HG02885 (cell line): ENCODE measurements around the gene TMC6.

ENCODE experiments used
- ATAC-seq: cut with Tn5 transposase; IDR thresholded peaks from one replicate; pipeline ENCODE4 v1.9.1; 2021; ENCODE audit warnings: mild to moderate bottlenecking; ENCODE audit not compliant: unreplicated experiment, poor library complexity

Gene TMC6

DNA sequence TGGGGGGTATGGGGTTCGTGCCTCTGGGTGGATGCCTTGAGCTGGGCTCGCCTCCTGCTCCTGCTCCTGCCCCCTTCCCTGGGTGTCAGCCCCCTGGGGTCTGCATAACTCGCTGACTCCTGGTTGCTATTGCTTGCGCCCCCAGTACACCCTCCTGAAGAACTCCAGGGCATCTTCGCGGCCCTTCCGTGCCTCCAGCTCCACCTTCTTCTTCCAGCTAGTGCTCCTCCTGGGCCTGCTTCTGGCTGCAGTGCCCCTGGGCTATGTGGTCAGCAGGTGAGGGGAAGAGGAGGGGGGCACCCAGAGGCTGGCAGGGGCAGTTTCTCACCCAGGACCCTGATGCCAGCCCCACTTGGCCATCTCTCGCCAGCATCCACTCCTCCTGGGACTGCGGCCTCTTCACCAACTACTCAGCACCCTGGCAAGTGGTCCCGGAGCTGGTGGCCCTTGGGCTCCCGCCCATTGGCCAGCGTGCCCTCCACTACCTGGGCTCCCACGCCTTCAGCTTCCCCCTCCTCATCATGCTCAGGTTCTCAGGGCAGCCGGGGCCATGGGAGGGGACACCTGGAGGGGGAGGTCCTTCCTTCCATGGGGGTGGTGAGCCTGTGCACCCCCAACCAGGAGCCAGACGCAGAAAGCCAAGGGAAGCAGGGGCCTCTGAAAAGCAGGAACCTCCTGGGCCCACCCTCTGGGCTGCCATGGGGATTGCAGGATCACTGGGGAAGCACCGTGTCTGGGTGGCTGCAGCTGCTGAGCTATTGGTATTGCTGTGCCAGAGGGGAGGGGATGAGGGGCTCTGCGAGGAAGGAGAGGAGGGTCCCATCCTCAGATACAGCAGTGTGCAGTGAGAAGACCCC lies 9.9 kb upstream of the TMC6 start:
- ATAC-seq: no peak

DNA sequence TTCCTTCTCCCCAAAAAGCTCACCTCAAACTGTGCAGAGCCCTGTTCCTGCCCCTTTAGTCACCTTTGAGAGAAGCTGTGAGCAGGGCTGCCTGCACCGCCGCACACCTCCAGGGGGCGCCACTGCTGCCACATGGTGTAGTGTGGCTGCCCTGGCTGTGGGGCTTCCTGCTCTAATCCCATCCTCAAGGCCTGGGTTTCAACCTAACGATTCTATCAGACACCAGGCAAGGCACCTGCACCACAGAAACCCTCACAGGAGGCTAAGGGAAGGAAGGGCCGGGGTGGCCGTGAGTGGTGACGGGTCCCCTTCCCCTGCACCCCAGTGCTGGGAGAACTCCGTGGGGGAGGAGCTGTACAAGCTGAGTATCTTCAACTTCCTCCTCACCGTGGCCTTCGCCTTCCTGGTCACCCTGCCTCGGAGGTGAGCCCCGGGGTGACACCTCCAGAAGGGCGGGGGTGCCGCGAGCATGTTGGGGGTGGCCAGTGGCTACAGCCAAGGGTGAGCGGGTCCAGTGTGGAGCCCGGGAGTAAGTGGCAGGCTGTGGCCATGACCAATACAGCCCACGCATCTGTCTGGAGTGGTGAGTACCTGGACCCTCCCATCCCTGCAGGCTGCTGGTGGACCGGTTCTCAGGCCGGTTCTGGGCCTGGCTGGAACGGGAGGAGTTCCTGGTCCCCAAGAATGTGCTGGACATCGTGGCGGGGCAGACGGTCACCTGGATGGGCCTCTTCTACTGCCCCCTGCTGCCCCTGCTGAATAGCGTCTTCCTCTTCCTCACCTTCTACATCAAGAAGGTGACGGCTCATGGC lies 9.0 kb upstream of the TMC6 start:
- ATAC-seq: no peak

DNA sequence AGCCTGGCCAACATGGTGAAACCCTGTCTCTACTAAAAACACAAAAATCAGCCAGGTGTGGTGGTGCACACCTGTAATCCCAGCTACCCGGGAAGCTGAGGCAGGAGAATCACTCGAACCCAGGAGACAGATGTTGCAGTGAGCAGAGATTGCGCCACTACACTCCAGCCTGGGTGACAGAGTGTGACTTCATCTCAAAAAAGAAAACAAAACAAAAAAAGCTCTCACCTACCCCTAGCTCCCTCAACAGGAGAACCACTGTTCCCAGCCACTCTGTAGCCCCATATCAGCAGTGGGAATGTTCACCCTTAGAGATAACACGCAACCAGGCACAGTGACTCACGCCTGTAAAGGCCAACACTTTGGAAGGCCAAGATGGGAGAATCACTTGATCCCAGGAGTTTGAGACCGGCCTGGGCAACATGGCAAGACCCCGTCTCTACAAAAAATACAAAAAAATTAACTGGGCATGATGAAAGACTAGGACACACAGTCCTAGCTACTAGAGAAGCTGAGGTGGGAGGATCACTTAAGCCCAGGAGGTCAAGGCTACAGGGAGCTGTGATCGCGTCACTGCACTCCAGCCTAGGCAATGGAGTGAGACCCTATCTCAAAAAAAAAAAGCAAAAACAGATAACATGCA lies 7.4 kb upstream of the TMC6 start:
- no peak for ATAC-seq

DNA sequence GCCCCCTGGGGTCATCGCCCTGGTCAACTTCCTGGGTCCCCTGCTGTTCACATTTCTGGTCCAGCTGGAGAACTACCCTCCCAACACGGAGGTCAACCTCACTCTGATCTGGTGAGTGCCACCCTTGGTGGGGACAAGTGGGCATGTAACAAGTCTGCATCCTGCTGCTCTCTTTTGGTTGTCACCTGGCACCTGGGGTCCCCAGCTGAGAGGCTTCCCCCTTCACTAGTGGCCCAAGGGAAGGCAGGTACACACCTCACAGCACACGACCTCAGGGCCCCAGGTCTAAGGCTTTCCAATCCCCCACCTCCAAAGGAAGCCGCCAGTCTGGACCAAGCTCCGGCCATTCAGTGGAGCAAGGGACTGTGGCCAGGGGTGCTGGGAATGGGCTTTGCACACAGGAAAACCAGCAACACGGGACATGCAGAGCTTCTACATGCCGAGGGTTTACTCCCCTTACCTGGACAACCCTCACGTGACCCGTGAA lies 6.4 kb upstream of the TMC6 start:
- no peak for ATAC-seq

DNA sequence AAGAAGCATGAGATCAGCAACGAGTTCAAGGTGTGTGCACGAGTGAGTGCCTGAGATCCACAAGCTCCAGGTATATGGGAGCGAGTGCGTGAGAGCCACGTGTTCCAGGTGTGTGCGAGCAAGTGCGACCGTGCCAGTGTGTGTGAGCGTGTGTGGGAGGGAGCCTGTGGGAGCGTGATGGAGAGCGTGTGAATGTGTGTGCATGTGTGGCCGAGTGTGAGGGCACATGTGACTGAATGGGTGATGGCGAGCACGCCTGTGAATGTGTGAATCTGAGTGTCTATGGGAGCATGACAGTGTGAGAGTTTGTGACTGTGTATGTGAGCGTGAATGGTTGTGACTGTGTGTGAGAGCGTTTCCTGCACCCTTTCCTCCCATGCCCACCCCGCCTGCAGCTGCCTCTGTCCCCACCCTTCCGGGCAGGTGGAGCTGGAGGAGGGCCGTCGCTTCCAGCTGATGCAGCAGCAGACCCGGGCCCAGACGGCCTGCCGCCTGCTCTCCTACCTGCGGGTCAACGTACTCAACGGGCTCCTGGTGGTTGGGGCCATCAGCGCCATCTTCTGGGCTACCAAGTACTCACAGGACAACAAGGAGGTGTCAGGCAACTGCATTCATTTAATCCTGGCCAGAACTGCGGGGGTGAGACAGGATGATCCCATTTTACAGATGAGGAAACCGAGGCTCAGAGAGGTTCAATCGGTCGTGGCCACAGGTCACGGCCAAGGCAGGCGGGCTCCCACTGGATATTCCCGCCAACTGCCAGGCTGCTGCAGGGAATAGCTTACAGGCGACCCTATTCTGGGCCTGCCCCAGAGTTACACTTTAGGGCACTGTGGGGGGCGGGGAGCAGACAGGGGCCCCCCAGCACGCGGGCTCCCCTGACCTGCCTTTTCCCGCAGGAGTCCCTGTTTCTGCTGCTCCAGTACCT lies 5.7 kb upstream of the TMC6 start:
- no peak for ATAC-seq

DNA sequence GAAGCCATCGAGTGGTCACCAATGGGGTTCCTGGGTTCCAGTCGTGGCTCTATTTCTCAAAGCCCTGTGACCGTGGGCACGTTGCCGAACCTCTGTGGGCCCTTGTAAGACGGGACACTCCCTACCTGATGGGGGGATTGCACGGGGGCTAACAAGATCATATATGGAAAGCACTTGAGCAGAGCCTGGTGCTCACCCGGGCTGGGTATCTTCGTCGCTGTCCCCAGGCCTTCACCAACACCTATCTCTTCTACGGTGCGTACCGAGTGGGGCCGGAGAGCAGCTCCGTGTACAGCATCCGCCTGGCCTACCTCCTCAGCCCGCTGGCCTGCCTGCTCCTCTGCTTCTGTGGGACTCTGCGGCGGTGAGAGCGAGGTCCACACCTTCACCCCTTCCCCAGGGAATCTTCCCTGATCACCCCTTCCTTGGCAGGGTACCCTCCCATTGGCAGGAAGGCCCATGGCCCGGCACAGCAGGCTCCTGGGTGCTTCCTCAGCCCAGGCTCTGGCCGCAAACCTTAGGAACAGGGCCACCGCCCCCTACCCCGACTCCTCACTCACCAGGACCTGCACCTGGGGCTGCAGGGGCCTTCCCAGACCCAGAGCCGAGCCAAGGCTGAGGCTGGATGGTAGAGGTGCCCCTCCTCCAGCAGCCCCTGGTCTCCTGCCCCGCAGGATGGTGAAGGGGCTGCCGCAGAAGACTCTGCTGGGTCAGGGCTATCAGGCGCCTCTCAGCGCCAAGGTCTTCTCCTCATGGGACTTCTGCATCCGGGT lies 4.8 kb upstream of the TMC6 start:
- ATAC-seq: no peak

DNA sequence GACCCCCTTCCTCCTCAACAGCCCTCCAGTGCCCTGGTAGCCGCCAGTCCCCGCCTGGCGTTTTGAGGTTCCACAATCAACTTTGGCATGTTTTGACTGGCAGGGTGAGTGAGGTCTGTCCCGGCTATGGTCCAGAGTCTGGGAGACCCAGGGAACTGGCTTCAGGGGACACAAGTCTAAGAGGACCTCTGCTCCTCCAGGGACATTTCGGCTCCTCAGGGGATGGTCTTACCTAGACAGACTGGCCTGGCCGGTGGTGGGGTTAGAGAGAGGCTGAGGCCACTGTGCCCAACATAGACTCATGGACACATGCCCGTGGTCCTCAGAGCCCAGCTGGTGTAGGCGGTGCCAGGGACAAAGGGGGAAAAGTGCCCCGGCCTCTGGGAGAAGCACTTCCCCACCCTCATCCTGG lies 4.2 kb upstream of the TMC6 start:
- no peak for ATAC-seq

DNA sequence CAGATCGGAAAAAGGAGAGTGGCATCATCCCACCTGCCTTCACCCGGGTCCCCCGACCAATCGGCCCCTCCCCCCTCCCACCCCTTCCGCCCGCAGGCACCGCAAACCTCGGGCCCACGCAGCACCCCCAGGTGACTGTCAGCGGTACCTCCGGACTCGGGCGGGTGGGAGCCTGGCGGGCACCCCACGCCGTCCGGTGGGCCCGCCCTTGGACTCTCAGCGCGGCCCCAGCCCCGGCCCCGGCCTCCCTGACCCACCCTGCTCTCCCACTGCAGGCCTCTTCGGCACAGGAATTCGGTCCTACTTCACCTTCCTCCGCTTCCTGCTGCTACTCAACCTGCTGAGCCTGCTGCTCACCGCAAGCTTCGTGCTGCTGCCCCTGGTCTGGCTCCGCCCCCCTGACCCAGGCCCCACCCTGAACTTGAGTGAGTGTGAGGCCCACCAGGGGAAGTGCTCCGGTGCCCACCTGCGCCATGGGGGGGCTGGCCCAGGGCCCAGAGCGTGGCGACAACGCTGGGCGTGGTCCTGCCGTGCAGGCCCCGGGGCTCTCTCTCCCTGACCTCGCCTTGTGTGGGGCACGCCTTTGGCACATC lies 3.6 kb upstream of the TMC6 start:
- no peak for ATAC-seq

DNA sequence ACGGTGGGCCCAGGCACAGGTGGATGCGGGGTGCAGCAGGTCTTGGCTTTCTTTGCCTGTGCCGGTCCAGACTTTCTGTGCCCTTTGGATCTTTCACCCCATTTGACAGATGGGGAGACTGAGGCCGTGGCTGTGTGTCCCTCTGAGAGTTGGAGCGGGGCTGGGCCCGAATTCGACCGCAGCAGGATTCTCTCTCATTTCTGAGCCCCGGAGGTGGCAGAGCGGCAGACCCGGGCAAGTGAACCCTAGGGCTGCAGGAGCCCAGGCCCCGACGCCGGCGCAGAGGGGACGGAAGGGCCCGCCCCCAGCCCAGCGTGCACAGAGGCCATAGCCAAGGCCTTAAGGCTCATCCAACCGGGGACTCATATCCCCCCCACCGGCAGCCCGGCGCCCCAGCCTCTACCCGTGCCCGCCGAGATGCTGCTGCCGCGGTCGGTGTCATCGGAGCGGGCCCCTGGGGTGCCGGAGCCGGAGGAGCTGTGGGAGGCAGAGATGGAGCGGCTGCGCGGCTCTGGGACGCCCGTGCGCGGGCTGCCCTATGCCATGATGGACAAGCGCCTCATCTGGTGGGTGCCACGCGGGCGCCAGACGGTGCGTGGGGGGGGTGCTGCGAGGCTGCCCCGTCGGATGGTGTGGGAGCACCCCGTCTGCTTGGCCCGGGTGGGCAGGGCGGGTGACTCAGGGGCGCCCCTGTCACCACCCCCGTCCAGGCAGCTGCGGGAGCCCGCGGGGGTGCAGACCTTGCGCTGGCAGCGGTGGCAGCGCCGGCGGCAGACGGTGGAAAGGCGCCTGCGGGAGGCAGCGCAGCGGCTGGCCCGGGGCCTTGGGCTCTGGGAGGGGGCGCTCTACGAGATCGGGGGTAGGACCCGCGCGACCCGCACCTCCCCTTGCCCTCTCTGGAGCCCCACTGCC lies 2.9 kb upstream of the TMC6 start:
- no peak for ATAC-seq

DNA sequence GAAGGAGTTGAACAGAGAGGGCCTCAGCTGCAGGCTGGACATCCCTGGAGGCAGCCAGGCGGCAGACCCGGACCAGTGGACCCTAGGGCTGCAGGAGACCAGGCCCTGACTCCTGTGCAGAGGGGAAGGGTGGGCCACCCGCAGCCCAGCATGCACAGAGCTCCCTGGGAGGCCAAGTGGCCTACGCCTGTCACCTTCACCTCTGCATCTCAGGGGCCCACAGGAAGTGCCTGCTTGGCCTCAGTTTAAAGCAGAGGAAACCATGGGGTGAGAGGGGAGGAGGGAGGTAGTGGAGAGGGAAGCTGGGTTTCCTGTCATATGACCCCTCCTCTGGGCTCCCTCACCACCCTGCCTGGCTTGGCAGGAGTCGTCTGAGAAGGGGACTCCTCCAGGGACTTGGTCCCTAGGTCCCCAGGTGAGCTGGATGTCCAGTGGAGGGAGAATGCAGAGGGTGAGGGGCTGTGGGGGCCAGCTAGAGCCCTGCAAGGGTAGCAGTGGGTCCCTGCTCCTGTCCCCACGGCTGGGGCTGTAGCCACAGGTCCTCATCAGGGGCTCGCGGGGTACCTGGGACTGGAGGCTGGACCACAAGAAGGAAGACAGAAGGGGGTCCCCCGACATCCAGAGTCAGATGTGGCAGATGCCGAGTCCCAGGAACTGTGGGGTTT lies 2.0 kb upstream of the TMC6 start, which contains the start of gene TMC8:
Gene TMC8, plus strand, starts transcription at position 335 of the 665 bp plus-strand sequence. CDS start 818 bp downstream, outside the sequence.
- ATAC-seq: peak; percentile 21

DNA sequence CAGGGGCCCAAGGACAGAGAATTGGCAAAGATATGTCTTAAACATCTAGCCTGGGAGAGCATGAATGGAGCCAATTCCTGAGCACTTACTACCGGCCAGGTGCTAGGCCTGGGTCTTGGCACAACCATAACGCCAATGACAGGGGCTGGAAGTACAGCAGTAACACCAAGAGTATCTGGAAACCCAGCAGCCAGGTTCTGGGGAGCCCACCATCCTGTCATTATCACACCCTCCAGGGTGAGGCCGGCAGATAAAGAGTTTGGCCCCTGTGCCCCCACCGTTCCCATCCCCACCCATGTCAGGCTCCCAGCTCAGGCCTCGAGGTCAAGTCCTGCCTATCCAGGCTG lies 1.5 kb upstream of the TMC6 start:
- no peak for ATAC-seq

DNA sequence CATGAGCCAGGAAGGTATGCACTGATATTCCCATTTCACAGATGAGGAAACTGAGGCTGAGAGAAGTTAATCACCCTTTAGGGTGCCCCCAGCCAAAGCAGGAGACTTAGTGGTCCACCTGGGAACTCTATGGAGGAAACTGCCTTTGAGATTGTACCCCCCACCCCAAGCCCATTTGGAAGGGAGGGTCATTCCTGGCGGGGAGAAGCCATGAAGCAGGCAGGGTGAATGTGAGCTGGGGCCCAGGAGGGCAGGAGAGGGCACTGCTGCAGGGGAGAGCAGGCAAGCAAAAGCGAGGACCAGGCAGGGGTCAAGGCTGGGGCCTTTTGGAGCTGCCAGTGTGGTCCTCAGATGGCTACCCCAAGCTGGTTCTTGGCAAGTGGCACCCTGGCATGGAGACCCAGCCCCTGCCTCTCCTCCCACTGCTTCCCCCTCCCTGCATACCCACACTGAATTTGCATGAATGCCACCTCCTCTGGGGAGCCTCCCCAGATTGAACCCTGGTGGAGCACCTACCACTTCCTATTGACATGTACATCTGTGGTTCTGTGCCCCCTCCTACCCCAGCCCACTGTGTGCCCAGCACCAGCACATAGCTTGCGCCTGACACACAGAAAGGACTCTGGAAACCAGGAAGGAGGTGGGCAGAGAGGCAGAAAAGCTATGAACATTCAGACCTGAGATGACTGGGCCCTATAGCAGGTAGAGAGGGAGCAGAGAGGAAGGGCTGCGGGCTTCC lies 965 bp upstream of the TMC6 start:
- ATAC-seq: no peak

DNA sequence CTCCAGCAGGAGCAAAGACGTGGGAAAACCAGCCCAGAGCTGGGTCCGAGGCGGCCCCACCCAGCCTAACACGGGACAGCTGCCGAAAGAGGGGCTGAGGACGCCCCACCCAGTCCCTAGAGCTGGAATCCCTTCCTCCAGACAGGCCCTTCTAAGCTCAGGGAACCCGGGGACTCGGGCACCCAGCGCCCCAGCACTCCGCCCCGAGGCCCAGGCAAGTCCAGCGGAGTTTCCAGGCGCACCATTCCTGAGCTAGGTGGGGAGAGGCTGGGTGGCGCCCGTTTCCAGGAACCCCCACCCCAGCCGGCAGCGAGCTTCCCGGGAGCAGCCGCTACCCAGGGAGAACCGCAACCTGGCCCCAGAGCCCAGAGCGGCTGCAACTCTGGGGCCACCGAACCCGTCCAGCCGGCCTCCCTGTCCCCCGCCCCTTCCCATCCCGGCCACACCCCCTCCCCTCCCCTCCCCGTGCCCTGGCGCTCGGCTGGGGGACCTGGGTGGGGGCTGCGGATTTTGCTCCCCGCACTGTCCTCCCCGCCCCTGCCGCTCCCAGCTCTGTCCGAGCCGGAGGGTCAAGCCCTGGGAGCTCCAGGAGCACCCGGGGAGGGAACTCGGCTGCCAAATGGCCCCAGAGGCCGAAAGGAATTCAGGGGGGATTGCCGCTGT lies 536 bp downstream of the TMC6 start:
- ATAC-seq: no peak

DNA sequence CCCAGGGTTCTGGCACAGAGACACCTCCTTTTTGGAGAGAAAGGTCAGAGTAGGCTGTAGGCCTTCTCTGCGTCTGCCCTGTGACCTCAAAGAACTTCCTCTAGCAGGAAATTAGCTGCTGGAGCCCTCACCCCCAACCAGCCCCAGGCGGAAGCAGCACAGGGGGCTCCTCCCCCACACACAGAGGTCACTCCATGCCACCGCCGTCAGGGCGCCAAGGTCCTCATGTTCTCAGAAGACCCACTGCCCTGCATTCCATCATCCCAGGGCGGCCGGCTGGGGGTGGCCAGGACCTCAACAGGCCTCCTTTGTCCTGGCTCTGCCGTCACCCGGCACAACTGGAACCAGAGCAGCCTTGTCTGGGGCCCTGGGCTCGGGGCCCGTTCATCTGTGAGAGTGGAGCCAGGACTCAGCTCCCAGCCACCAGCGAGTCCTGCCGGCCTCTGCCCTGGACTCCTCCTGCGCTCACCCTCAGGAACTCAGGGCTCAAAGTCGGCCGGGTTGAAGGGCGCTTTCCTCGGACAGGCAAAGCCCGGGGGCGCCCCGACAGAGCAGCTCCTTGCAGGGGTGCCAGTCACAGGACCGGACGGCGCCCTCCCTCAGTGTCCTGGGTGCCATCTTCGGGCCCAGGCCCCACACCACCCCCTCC lies 1.2 kb downstream of the TMC6 start:
- no peak for ATAC-seq

DNA sequence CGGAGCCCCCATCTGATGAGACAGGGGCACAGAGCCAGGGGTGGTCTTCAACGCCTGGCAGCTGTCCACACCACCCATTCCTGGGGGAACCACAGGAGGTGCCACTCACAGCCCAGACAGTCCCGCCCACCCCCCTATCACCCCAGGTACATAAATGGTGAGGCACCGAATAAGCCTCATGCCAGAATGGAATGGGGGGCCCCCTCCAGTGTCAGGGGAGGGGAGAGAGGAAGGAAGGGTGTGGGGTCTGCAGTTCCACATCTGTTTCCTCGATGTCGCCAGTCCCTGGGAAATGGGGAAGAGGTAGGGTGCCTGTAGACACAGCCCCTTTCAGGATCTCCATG lies 1.7 kb downstream of the TMC6 start:
- ATAC-seq: no peak
